ENCODE results near the gene TMX1.

GRCh38 chr14:51298895-51299294 is 58.8 kb downstream of the TMX1 start:
- no peak for TF ChIP-seq CTCF (IDR thresholded peaks at IDR 0.05)
- no peak for TF ChIP-seq POLR2AphosphoS5 (IDR thresholded peaks at IDR 0.05)
- TF ChIP-seq POLR2A (IDR thresholded peaks at IDR 0.05): no peak
